Fibroblast of mammary gland (primary cell): ENCODE data around the gene ZNF746.
"Not testable (repeated sequence)": the region's sequence is repeated elsewhere in the genome, so short reads cannot be mapped to it uniquely, and the experiment has no call there.

Experiments used
- DNase-seq: peaks from one replicate; pipeline ENCODE4 v3.0.0-alpha.2; 2010; ENCODE audit warnings: low read depth
- H3K4me3 ChIP-seq: 2 replicates; pipeline ENCODE4 v1.5.1; 2011; ENCODE audit warnings: low read depth, mild to moderate bottlenecking, low read length, moderate library complexity; ENCODE audit not compliant: control insufficient read depth
- CTCF ChIP-seq: conservative IDR thresholded peaks from 2 replicates; pipeline ENCODE4 v1.5.1; 2011; ENCODE audit warnings: low read depth, low read length, inconsistent platforms; ENCODE audit not compliant: control insufficient read depth, insufficient read depth

Gene ZNF746

GRCh38 chr7:149454006-149454405, 43.6 kb downstream of the ZNF746 start:
- no peak for TF ChIP-seq CTCF
- no peak for DNase-seq
- H3K4me3 ChIP-seq, result no peak overlapping the region

- no peak for DNase-seq
- H3K4me3 ChIP-seq, result no peak overlapping the region
- TF ChIP-seq CTCF, result no peak
Observed at GRCh38 chr7:149450821-149451220, 46.8 kb downstream of the ZNF746 start.

- no peak overlapping the region for H3K4me3 ChIP-seq
- no peak for TF ChIP-seq CTCF
- no peak for DNase-seq
Observed at GRCh38 chr7:149449897-149450296, 47.7 kb downstream of the ZNF746 start.

GRCh38 chr7:149448961-149449360, 48.6 kb downstream of the ZNF746 start:
- H3K4me3 ChIP-seq, result no peak overlapping the region
- TF ChIP-seq CTCF, result no peak
- no peak for DNase-seq

- not testable (repeated sequence) for H3K4me3 ChIP-seq, DNase-seq
Observed at GRCh38 chr7:149446026-149446425, 51.6 kb downstream of the ZNF746 start.

- no peak overlapping the region for H3K4me3 ChIP-seq
- no peak for DNase-seq
- no peak for TF ChIP-seq CTCF
Observed at GRCh38 chr7:149444287-149444686, 53.3 kb downstream of the ZNF746 start.

- no peak overlapping the region for H3K4me3 ChIP-seq
- no peak for TF ChIP-seq CTCF
- no peak for DNase-seq
Observed at GRCh38 chr7:149443523-149443922, 54.1 kb downstream of the ZNF746 start.
